MM.1S (cell line): ENCODE data around the gene MMP20.

Experiments used
- DNase-seq: peaks from one replicate; pipeline ENCODE4 v3.0.0-alpha.2; 2015
- H2AFZ ChIP-seq: fragments of 300-600 bp; sonication (generic); 2 replicates; pipeline ENCODE4 v1.6.0; 2016; ENCODE audit warnings: antibody characterized with exemption, low read length
- H3F3A ChIP-seq: fragments of 300-600 bp; sonication (generic); 2 replicates; pipeline ENCODE4 v1.6.1; 2016; ENCODE audit warnings: mild to moderate bottlenecking, antibody characterized with exemption, low read length, moderate library complexity, mixed read lengths; ENCODE audit not compliant: insufficient read depth
- H3K27ac ChIP-seq: fragments of 300-600 bp; sonication (generic); 2 replicates; pipeline ENCODE4 v1.5.1; 2016; ENCODE audit warnings: mild to moderate bottlenecking, low read length
- H3K27me3 ChIP-seq: fragments of 300-600 bp; sonication (generic); replicated peaks from 2 replicates; pipeline ENCODE4 v1.6.0; 2016; ENCODE audit warnings: low read length; ENCODE audit not compliant: insufficient read depth
- H3K36me3 ChIP-seq: fragments of 300-600 bp; sonication (generic); replicated peaks from 2 replicates; pipeline ENCODE4 v1.6.1; 2016; ENCODE audit warnings: mild to moderate bottlenecking, low read length, mixed read lengths; ENCODE audit not compliant: insufficient read depth
- H3K4me1 ChIP-seq: fragments of 300-600 bp; sonication (generic); 2 replicates; pipeline ENCODE4 v1.6.1; 2016; ENCODE audit warnings: low read length, mixed read lengths
- H3K4me2 ChIP-seq: fragments of 300-600 bp; sonication (generic); 2 replicates; pipeline ENCODE4 v1.6.0; 2016; ENCODE audit warnings: low read depth, low read length
- H3K4me3 ChIP-seq: fragments of 300-600 bp; sonication (generic); 2 replicates; pipeline ENCODE4 v1.5.1; 2016; ENCODE audit warnings: low read length, mixed read lengths
- H3K79me2 ChIP-seq: fragments of 300-600 bp; sonication (generic); 2 replicates; pipeline ENCODE4 v1.6.1; 2016; ENCODE audit warnings: mixed run types, low read length, mixed read lengths
- H3K9ac ChIP-seq: fragments of 300-600 bp; sonication (generic); 2 replicates; pipeline ENCODE4 v1.6.1; 2016; ENCODE audit warnings: low read length, mixed read lengths
- H3K9me2 ChIP-seq: fragments of 300-600 bp; sonication (generic); replicated peaks from 2 replicates; pipeline ENCODE4 v1.6.1; 2016; ENCODE audit warnings: mild to moderate bottlenecking, low read length, mixed read lengths; ENCODE audit not compliant: insufficient read depth
- H3K9me3 ChIP-seq: fragments of 300-600 bp; sonication (generic); replicated peaks from 2 replicates; pipeline ENCODE4 v1.6.1; 2016; ENCODE audit warnings: mild to moderate bottlenecking, low read length, mixed read lengths; ENCODE audit not compliant: insufficient read depth
- H4K20me1 ChIP-seq: fragments of 300-600 bp; sonication (generic); 2 replicates; pipeline ENCODE4 v1.6.1; 2016; ENCODE audit warnings: mild to moderate bottlenecking, low read length, moderate library complexity, mixed read lengths; ENCODE audit not compliant: insufficient read depth
- EZH2 ChIP-seq: fragments of 300-600 bp; sonication (generic); optimal IDR thresholded peaks from 2 replicates; pipeline ENCODE3; 2017; ENCODE audit warnings: low read depth, mild to moderate bottlenecking, antibody characterized with exemption, low read length, mixed read lengths
- EZH2phosphoT487 ChIP-seq: fragments of 300-600 bp; sonication (generic); IDR thresholded peaks from 2 replicates; pipeline ENCODE4 v1.6.1; 2018; ENCODE audit warnings: antibody characterized with exemption, low read length
- TF ChIP-seq, protein P1 (sequence below): fragments of 300-600 bp; sonication (generic); IDR thresholded peaks from 2 replicates; pipeline ENCODE4 v1.5.1; 2016; ENCODE audit warnings: antibody characterized with exemption, low read length, mixed read lengths

Gene MMP20

DNA sequence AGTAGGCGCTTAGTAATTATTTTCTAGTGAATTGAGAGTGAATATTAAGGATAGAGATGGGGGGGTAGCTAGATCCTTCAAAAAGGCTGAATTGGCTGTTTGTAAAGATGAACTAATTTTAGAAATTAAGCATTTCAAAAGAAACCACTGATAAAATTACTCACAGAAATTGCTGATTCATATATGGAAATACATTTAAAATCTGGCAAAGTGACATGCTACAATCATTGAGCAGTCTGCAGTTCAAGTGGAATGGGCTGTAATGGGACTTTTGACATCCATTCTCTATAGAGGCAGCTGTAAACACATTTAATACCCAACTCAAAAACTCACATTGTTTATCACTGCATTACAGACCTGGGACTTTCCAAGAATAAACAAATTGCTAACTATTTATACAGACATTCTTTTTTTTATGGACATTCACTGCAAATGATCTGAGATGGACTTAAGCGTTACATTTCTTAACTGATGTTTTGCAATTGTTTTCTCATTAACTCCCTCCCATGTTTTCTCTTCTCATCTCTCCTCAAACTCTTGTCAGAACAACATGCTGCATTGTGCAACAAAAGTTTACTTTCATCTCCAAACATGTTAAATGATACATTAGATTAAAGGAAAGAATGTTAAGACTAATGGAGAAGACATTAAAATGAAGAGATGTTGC is 52.4 kb downstream of the MMP20 start:
- H3K36me3 ChIP-seq: no peaks in the 10 kb centered on the region
- H3K27ac ChIP-seq: no peak overlapping the region
- no peaks in the 10 kb centered on the region for H3F3A ChIP-seq
- no peaks in the 10 kb centered on the region for H3K4me1 ChIP-seq
- no peaks in the 10 kb centered on the region for H3K27me3 ChIP-seq
- no peaks in the 10 kb centered on the region for H3K79me2 ChIP-seq
- DNase-seq: no peak
- no peak overlapping the region for H3K4me3 ChIP-seq
- TF ChIP-seq EZH2 (no peak), EZH2phosphoT487 (no peak)
- TF ChIP-seq, protein P1, sequence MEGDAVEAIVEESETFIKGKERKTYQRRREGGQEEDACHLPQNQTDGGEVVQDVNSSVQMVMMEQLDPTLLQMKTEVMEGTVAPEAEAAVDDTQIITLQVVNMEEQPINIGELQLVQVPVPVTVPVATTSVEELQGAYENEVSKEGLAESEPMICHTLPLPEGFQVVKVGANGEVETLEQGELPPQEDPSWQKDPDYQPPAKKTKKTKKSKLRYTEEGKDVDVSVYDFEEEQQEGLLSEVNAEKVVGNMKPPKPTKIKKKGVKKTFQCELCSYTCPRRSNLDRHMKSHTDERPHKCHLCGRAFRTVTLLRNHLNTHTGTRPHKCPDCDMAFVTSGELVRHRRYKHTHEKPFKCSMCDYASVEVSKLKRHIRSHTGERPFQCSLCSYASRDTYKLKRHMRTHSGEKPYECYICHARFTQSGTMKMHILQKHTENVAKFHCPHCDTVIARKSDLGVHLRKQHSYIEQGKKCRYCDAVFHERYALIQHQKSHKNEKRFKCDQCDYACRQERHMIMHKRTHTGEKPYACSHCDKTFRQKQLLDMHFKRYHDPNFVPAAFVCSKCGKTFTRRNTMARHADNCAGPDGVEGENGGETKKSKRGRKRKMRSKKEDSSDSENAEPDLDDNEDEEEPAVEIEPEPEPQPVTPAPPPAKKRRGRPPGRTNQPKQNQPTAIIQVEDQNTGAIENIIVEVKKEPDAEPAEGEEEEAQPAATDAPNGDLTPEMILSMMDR: no peak
- no peaks in the 10 kb centered on the region for H3K9me3 ChIP-seq
- no peaks in the 10 kb centered on the region for H4K20me1 ChIP-seq
- no peak overlapping the region for H2AFZ ChIP-seq
- H3K9me2 ChIP-seq: no peaks in the 10 kb centered on the region
- no peak overlapping the region for H3K4me2 ChIP-seq
- no peak overlapping the region for H3K9ac ChIP-seq

DNA sequence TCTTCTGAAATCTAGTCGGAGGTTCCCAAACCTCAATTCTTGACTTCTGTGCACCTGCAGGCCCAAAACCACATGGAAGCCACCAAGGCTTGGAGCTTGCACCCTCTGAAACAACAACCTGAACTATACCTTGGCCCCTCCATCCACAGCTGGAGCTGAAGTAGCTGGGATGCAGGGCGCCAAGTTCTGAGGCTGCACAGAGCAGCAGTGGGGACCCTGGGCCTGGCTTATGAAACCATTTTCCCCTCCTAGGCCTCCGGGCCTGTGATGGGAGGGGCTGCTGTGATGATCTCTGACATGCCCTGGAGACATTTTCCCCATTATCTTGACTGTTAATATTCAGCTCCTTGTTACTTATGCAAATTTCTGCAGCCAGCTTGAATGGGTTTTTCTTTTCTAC is 56.3 kb downstream of the MMP20 start:
- H3K9me2 ChIP-seq: no peaks in the 10 kb centered on the region
- no peaks in the 10 kb centered on the region for H4K20me1 ChIP-seq
- H3K9ac ChIP-seq: no peak overlapping the region
- peaks cover 32% of the 10 kb centered on the region for H3K27me3 ChIP-seq
- no peaks in the 10 kb centered on the region for H3F3A ChIP-seq
- H3K4me2 ChIP-seq: no peak overlapping the region
- no peaks in the 10 kb centered on the region for H3K9me3 ChIP-seq
- H3K4me3 ChIP-seq: no peak overlapping the region
- H3K79me2 ChIP-seq: no peaks in the 10 kb centered on the region
- H3K36me3 ChIP-seq: no peaks in the 10 kb centered on the region
- TF ChIP-seq, protein P1: no peak
- TF ChIP-seq EZH2 (no peak), EZH2phosphoT487 (no peak)
- no peaks in the 10 kb centered on the region for H3K4me1 ChIP-seq
- no peak for DNase-seq
- H2AFZ ChIP-seq: no peak overlapping the region
- no peak overlapping the region for H3K27ac ChIP-seq

DNA sequence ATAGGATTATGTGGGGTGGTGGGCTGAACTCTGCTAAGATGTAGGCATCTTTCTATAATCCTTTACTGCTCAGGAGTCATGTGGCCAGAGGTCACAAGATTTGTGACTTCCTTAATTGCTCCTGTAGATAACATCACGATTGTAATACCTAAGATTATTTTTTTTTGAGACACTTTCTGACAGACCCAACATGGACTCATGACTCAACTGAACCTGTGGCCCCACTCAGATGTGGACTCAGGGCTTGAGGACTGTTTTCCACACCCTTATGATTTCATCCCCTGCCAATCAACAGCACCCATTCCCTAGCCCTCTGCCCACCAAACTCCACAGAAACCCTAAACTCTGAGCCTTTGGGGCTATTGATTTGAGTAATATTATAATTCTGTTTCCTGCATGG is 59.0 kb downstream of the MMP20 start:
- H3K4me3 ChIP-seq: no peak overlapping the region
- no peak for DNase-seq
- H3K9me2 ChIP-seq: no peaks in the 10 kb centered on the region
- no peak overlapping the region for H3K27ac ChIP-seq
- peaks cover 4% of the 10 kb centered on the region for H3K4me1 ChIP-seq
- TF ChIP-seq, protein P1: no peak
- no peaks in the 10 kb centered on the region for H3K36me3 ChIP-seq
- no peaks in the 10 kb centered on the region for H4K20me1 ChIP-seq
- H3K4me2 ChIP-seq: no peak overlapping the region
- no peaks in the 10 kb centered on the region for H3K79me2 ChIP-seq
- no peak overlapping the region for H3K9ac ChIP-seq
- H3F3A ChIP-seq: no peaks in the 10 kb centered on the region
- H3K9me3 ChIP-seq: no peaks in the 10 kb centered on the region
- no peak overlapping the region for H2AFZ ChIP-seq
- H3K27me3 ChIP-seq: peaks cover 59% of the 10 kb centered on the region
